Suprapubic skin (tissue), 4 donors: ENCODE data around the gene CYBA. TPM values are rescaled to one million over a fixed set of nuclear protein-coding genes. Genes with fewer than 3 reads are reported as not detected.

Experiments
- DNase-seq, 2 donors: peaks; one replicate each; pipeline ENCODE4 v3.0.0-alpha.2; 2019; ENCODE audit warnings: low spot score in 2 of 2
- H3K27ac ChIP-seq: fragments of 200-600 bp; sonication (generic); one replicate; pipeline ENCODE4 v1.5.1; 2019
- H3K27me3 ChIP-seq: fragments of 200-600 bp; sonication (generic); one replicate; pipeline ENCODE4 v1.5.1; 2019
- H3K36me3 ChIP-seq: fragments of 200-600 bp; sonication (generic); one replicate; pipeline ENCODE4 v1.5.1; 2019
- H3K4me1 ChIP-seq: fragments of 200-600 bp; sonication (generic); one replicate; pipeline ENCODE4 v1.5.1; 2019
- H3K4me3 ChIP-seq: fragments of 200-600 bp; sonication (generic); one replicate; pipeline ENCODE4 v1.5.1; 2019; ENCODE audit warnings: mild to moderate bottlenecking
- H3K9me3 ChIP-seq: fragments of 200-600 bp; sonication (generic); one replicate; pipeline ENCODE4 v1.5.1; 2019
- EP300 ChIP-seq: sonication (generic); formaldehyde crosslinking; IDR thresholded peaks from one replicate; pipeline ENCODE4 v1.6.1; 2017; ENCODE audit warnings: antibody characterized with exemption
- POLR2A ChIP-seq, 2 donors: fragments of 450-650 bp; IDR thresholded peaks; one replicate each; pipeline ENCODE4 v1.6.1; 2017; ENCODE audit warnings: antibody characterized with exemption in 2 of 2, mild to moderate bottlenecking in 2 of 2, moderate library complexity in 2 of 2
- POLR2AphosphoS5 ChIP-seq, 3 donors: sonication (generic); formaldehyde crosslinking; IDR thresholded peaks; one replicate each; pipeline ENCODE4 v1.6.1; 2017; ENCODE audit warnings: antibody characterized with exemption in 3 of 3
- WGBS: methylation state at CpG from one replicate; pipeline ENCODE4 v1.1.5; 2018; 5-methylcytosine and 5-hydroxymethylcytosine counted together
- total RNA-seq, 4 donors: library from RNA; depleted of rRNA; stranded (reverse); fragments of >200 nt; gene quantifications; one replicate each; pipeline ENCODE4 v1.1.0, GENCODE V29; 2016
- TF ChIP-seq, protein P1 (sequence below), 2 donors: fragments of 200-600 bp in 1 of 2; fragments of 450-650 bp in 1 of 2; sonication (generic) in 1 of 2; IDR thresholded peaks; one replicate each; pipeline ENCODE4 v1.5.1; 2016 to 2019; ENCODE audit warnings: antibody characterized with exemption in 2 of 2, mild to moderate bottlenecking in 1 of 2, moderate library complexity in 1 of 2

Gene CYBA
- total RNA-seq, 4 donors from 2014 or later = 22.4 to 39.1 (median 29.7) TPM

DNA sequence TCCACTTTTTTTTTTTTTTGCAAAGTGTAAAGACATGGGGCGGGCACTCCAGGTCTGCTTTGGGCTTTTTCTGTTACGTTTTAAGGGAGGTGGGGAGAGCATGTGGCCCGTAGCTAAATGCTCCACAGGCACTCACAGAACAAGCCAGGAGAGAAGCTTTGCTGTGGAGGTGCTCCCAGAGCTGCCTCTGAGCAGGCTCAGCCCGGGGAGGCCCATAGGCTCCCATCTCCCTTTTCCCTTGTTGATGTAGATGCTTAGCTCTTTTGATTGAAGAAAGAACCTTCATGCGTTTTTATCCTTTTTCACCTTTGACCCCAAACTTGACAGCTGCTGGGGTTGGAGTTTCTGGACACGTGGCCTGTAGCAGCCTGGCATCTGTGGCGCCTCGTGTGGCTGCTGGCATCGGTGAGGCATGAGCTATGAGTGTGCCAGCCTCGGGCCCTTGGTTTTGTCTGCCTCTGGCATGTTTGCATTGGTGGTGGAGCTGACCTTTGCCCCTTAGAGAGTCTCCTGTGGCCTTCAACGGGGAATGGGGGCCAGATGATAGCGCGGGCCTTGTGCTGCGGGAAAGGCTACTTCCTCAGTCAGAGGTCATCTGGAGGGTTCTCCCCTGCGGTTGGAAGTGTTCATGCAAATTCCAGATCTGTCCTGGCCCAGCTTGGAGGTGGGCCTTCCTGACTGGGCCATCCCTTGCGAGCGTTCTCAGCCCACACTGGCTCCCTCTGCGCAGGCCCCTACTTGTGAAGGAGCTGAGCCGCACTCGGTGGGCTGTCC, 32.5 kb downstream of the CYBA start:
- WGBS = 89% methylated on average over 19 of the region's 20 CpGs
- H3K27ac ChIP-seq = no peak overlapping the region
- TF ChIP-seq EP300 (no peak), POLR2A (IDR thresholded peaks at IDR 0.05) (no peak), POLR2AphosphoS5 (IDR thresholded peaks at IDR 0.05) (no peak)
- TF ChIP-seq, protein P1, sequence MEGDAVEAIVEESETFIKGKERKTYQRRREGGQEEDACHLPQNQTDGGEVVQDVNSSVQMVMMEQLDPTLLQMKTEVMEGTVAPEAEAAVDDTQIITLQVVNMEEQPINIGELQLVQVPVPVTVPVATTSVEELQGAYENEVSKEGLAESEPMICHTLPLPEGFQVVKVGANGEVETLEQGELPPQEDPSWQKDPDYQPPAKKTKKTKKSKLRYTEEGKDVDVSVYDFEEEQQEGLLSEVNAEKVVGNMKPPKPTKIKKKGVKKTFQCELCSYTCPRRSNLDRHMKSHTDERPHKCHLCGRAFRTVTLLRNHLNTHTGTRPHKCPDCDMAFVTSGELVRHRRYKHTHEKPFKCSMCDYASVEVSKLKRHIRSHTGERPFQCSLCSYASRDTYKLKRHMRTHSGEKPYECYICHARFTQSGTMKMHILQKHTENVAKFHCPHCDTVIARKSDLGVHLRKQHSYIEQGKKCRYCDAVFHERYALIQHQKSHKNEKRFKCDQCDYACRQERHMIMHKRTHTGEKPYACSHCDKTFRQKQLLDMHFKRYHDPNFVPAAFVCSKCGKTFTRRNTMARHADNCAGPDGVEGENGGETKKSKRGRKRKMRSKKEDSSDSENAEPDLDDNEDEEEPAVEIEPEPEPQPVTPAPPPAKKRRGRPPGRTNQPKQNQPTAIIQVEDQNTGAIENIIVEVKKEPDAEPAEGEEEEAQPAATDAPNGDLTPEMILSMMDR (IDR thresholded peaks at IDR 0.05) = no peak
- peaks cover 7% of the 10 kb centered on the region for H3K4me1 ChIP-seq
- no peaks in the 10 kb centered on the region for H3K9me3 ChIP-seq
- H3K4me3 ChIP-seq = no peak overlapping the region
- peaks cover 45% of the 10 kb centered on the region for H3K36me3 ChIP-seq
- no peak for DNase-seq
- no peaks in the 10 kb centered on the region for H3K27me3 ChIP-seq

DNA sequence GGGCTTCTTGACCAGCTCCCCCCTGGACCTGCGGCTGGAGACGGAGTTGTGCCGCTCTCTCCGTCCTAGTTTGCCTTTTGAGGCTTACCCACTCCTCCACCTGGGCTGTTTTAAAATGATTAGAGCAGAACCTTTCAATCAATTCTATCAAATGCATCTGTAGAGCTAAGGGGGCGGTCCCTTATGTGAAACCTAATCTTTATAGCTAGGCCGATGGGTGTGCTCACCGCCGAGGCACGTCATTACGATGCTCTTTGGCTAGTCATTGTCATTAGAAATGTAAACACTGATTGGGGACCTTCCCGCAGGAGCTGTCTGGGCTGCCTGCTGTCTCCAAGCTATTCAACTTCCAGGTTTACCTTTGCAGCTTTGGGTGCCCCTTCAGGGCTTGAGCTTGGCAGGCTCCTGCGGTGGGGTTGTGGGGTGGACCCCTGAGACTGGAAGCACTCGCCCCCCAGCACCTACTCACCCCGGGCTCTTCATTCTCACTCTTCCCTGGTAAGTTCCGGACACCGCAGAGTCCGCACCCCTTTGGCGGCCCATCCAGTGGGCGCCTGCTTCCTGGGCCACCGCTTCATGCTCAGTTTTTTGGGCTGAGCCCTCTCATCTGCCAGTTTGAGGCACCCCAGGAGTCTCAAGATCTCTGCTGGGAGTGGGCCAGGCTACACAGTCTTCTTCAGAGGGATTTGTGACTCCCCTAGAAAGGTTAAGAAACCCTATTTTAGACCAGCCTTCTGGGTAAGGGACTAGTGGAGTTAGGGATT, 33.4 kb downstream of the CYBA start:
- Histone ChIP-seq H3K9me3 (no peaks in the 10 kb centered on the region), H3K4me3 (no peak overlapping the region), H3K4me1 (peaks cover 7% of the 10 kb centered on the region), H3K27ac (no peak overlapping the region), H3K36me3 (peaks cover 37% of the 10 kb centered on the region), H3K27me3 (no peaks in the 10 kb centered on the region)
- TF ChIP-seq, protein P1 (IDR thresholded peaks at IDR 0.05) = no peak
- no peak for TF ChIP-seq POLR2A (IDR thresholded peaks at IDR 0.05)
- no peak for TF ChIP-seq EP300
- no peak for TF ChIP-seq POLR2AphosphoS5 (IDR thresholded peaks at IDR 0.05)
- no peak for DNase-seq
- WGBS = 95% methylated on average over 20 of the region's 20 CpGs

DNA sequence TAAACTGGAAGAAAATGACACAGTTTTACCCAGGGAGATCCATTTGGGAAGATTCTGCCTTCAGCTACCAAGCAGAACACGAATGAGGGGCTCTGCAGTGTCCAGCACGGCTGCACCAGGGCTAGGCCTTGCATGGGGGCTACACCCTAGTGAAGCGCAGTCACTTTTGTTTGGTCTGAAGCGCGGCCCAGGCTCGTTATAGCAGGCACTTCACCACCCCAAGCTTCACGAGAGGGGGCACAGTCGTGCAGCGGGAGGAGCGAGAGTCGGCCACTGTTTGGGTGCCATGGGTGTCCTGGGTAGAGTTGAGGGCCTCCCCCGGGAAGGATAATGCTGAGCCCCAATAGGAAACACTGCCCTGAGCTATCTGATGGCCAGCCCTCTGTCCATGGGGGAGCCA, 34.1 kb downstream of the CYBA start:
- Histone ChIP-seq H3K9me3 (no peaks in the 10 kb centered on the region), H3K27ac (no peak overlapping the region), H3K4me1 (peaks cover 7% of the 10 kb centered on the region), H3K36me3 (peaks cover 35% of the 10 kb centered on the region), H3K27me3 (no peaks in the 10 kb centered on the region), H3K4me3 (no peak overlapping the region)
- TF ChIP-seq POLR2A (IDR thresholded peaks at IDR 0.05) (no peak), EP300 (no peak), POLR2AphosphoS5 (IDR thresholded peaks at IDR 0.05) (no peak)
- TF ChIP-seq, protein P1 (IDR thresholded peaks at IDR 0.05) = no peak
- 73% methylated on average over 10 of the region's 12 CpGs for WGBS
- DNase-seq = no peak

DNA sequence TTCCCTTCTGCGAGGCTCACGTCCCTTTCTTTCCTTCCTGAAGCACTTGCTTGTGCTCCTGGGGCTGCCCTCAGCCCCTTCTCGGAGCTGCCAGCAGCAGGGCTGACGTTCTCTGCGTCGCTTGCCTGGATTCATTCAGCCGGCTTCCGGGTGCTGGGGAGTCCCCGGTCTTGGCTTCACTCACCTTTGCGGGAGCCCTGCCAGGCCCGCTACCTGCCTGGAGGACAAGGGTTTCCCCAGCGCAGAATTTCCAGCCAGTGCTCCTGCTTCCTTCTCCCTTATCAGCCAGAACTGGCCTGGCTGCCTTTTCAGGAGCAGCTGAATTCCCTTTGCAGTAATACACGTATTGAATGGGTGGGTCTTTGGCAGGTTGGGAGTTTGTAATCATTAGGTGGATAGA, 34.5 kb downstream of the CYBA start:
- Histone ChIP-seq H3K4me3 (no peak overlapping the region), H3K9me3 (no peaks in the 10 kb centered on the region), H3K4me1 (peaks cover 7% of the 10 kb centered on the region), H3K36me3 (peaks cover 38% of the 10 kb centered on the region), H3K27me3 (no peaks in the 10 kb centered on the region), H3K27ac (no peak overlapping the region)
- 55% methylated on average over 13 of the region's 13 CpGs for WGBS
- no peak for TF ChIP-seq EP300
- no peak for TF ChIP-seq POLR2A (IDR thresholded peaks at IDR 0.05)
- TF ChIP-seq, protein P1 (IDR thresholded peaks at IDR 0.05) = no peak
- no peak for TF ChIP-seq POLR2AphosphoS5 (IDR thresholded peaks at IDR 0.05)
- no peak for DNase-seq
